ENCODE measurements around the gene SEC22C. TPM values are rescaled to one million over a fixed set of nuclear protein-coding genes. Genes with fewer than 3 reads are reported as not detected.

Gene SEC22C, protein sequence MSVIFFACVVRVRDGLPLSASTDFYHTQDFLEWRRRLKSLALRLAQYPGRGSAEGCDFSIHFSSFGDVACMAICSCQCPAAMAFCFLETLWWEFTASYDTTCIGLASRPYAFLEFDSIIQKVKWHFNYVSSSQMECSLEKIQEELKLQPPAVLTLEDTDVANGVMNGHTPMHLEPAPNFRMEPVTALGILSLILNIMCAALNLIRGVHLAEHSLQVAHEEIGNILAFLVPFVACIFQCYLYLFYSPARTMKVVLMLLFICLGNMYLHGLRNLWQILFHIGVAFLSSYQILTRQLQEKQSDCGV
- total RNA-seq, result 66.9 and 85.6 TPM in 2 replicates

GRCh38 chr3:42581709-42582473 lies at the start of gene SEC22C:
SEC22C (minus strand) TSS chr3:42581967; CDS start chr3:42569046, 12,921 bp downstream.

GRCh38 chr3:42600111-42600957 lies 18.6 kb upstream of the SEC22C start, which contains the start of gene NKTR:
NKTR (plus strand) TSS chr3:42600686; CDS start chr3:42601007, 321 bp downstream.

DNA sequence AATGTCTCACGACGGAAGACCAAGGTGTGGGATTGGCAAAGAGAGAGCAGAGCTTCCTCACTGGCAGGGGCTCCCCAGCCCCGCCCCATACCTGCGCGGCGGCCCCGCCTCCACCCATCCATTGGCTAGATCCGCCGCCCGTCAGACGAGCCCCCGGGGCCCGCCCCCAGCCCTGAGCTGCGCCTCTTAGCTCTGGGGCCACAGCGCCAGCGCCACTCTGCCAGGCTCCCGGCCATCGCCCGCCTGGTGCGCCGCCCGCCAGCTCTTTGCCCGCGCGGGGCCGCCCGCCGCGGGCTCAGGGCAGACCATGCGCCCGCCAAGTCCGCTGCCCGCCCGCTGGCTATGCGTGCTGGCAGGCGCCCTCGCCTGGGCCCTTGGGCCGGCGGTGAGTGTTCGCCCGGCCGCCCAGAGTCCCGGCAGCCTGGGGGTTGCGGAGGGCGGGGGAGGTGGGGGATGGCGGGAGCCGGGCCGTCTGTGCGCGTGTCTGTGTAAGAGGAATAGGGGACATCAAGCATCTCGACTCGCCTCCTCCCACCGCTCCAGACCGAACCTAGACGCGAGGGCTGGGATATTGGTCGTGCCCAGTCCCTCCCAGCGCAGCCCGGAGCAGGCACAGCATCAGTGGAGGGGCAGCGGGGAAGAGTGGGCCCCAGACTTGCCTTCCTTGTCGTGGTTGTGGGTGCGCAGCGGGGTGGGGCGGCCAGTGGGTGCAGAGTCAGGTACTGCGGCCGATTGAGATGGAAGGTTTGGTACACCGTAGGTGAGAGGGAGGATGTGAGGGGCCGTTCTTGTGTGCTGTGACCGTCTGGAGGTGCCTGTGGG lies 79.1 kb downstream of the SEC22C start, which contains the start of gene VIPR1:
Gene VIPR1, plus strand, starts transcription at position 215 of the 822 bp plus-strand sequence. Its CDS starts 93 bp downstream, at position 308.

Other genes with a start within 250 kb of the SEC22C start
- gene LYZL4, start 171.4 kb downstream of the SEC22C start, total RNA-seq, result not detected in 2 replicates
- gene VIPR1, start 79.3 kb downstream of the SEC22C start, total RNA-seq, result not detected in 2 replicates
- 17.0 and 25.1 TPM in 2 replicates for gene SS18L2, start 8.9 kb upstream of the SEC22C start, total RNA-seq
- 8.4 and 11.5 TPM in 2 replicates for gene NKTR, start 18.7 kb upstream of the SEC22C start, total RNA-seq
- 11.0 and 11.9 TPM in 2 replicates for gene ZBTB47, start 71.7 kb upstream of the SEC22C start, total RNA-seq
- not detected in 2 replicates for gene KLHL40, start 103.6 kb upstream of the SEC22C start, total RNA-seq
- not detected in 2 replicates for gene HHATL, start 120.8 kb upstream of the SEC22C start, total RNA-seq
- gene CCDC13, start 191.3 kb upstream of the SEC22C start, total RNA-seq, result 4.8 and 5.5 TPM in 2 replicates
- gene HIGD1A, start 222.5 kb upstream of the SEC22C start, total RNA-seq, result 192 and 225 TPM in 2 replicates
- gene ACKR2, start 227.5 kb upstream of the SEC22C start, total RNA-seq, result under 0.01 TPM in 1 of 2 replicates, not detected in the other